ENCODE results near the gene SETD1A. TPM values are rescaled to one million over a fixed set of nuclear protein-coding genes. Genes with fewer than 3 reads are reported as not detected.

The SETD1A gene
- total RNA-seq, 1 donor from 2014 or later = 18.0 TPM

GRCh38 chr16:30979170-30980022, 21.8 kb downstream of the SETD1A start:
- H3K27ac Mint-ChIP-seq (ENCODE audit: unreplicated experiment) = no peak overlapping the region
- H3K4me1 Mint-ChIP-seq (ENCODE audit: low read depth) = no peaks in the 10 kb centered on the region
- H3K4me3 Mint-ChIP-seq (ENCODE audit: unreplicated experiment) = no peak overlapping the region
- TF ChIP-seq CTCF (IDR thresholded peaks at IDR 0.05) = no peak
- H3K9me3 Mint-ChIP-seq (ENCODE audit: low read depth) = no peaks in the 10 kb centered on the region
- H3K27me3 Mint-ChIP-seq (ENCODE audit: low read depth) = no peaks in the 10 kb centered on the region
- DNase-seq (ENCODE audit: low spot score) = no peak
- H3K36me3 Mint-ChIP-seq (ENCODE audit: low read depth) = peaks cover 27% of the 10 kb centered on the region

GRCh38 chr16:30980023-30980371, 22.4 kb downstream of the SETD1A start:
- no peaks in the 10 kb centered on the region for H3K9me3 Mint-ChIP-seq (ENCODE audit: low read depth)
- no peaks in the 10 kb centered on the region for H3K27me3 Mint-ChIP-seq (ENCODE audit: low read depth)
- no peak overlapping the region for H3K27ac Mint-ChIP-seq (ENCODE audit: unreplicated experiment)
- peaks cover 1% of the 10 kb centered on the region for H3K4me1 Mint-ChIP-seq (ENCODE audit: low read depth)
- H3K36me3 Mint-ChIP-seq (ENCODE audit: low read depth) = peaks cover 25% of the 10 kb centered on the region
- TF ChIP-seq CTCF (IDR thresholded peaks at IDR 0.05) = no peak
- H3K4me3 Mint-ChIP-seq (ENCODE audit: unreplicated experiment) = no peak overlapping the region
- no peak for DNase-seq (ENCODE audit: low spot score)

GRCh38 chr16:30980434-30980833, 22.9 kb downstream of the SETD1A start:
- Mint-ChIP-seq H3K9me3 (ENCODE audit: low read depth) (no peaks in the 10 kb centered on the region), H3K27me3 (ENCODE audit: low read depth) (no peaks in the 10 kb centered on the region), H3K36me3 (ENCODE audit: low read depth) (peaks cover 25% of the 10 kb centered on the region), H3K4me3 (ENCODE audit: unreplicated experiment) (no peak overlapping the region), H3K27ac (ENCODE audit: unreplicated experiment) (no peak overlapping the region), H3K4me1 (ENCODE audit: low read depth) (peaks cover 6% of the 10 kb centered on the region)
- DNase-seq (ENCODE audit: low spot score) = no peak
- TF ChIP-seq CTCF (IDR thresholded peaks at IDR 0.05) = no peak

- no peak for TF ChIP-seq CTCF (IDR thresholded peaks at IDR 0.05)
- H3K36me3 Mint-ChIP-seq (ENCODE audit: low read depth) = peaks cover 21% of the 10 kb centered on the region
- no peak for DNase-seq (ENCODE audit: low spot score)
- H3K4me3 Mint-ChIP-seq (ENCODE audit: unreplicated experiment) = no peak overlapping the region
- H3K4me1 Mint-ChIP-seq (ENCODE audit: low read depth) = peaks cover 9% of the 10 kb centered on the region
- H3K9me3 Mint-ChIP-seq (ENCODE audit: low read depth) = no peaks in the 10 kb centered on the region
- H3K27ac Mint-ChIP-seq (ENCODE audit: unreplicated experiment) = no peak overlapping the region
- no peaks in the 10 kb centered on the region for H3K27me3 Mint-ChIP-seq (ENCODE audit: low read depth)
Measured at GRCh38 chr16:30980959-30981358, 23.4 kb downstream of the SETD1A start.

- H3K27ac Mint-ChIP-seq (ENCODE audit: unreplicated experiment) = no peak overlapping the region
- H3K9me3 Mint-ChIP-seq (ENCODE audit: low read depth) = no peaks in the 10 kb centered on the region
- peaks cover 18% of the 10 kb centered on the region for H3K36me3 Mint-ChIP-seq (ENCODE audit: low read depth)
- H3K4me3 Mint-ChIP-seq (ENCODE audit: unreplicated experiment) = no peak overlapping the region
- peaks cover 9% of the 10 kb centered on the region for H3K4me1 Mint-ChIP-seq (ENCODE audit: low read depth)
- H3K27me3 Mint-ChIP-seq (ENCODE audit: low read depth) = no peaks in the 10 kb centered on the region
- no peak for DNase-seq (ENCODE audit: low spot score)
- no peak for TF ChIP-seq CTCF (IDR thresholded peaks at IDR 0.05)
Measured at GRCh38 chr16:30982548-30983288, 25.2 kb downstream of the SETD1A start.
